Vagina (tissue), 2 donors: ENCODE data around the gene HAAO.

Experiments used
- CTCF ChIP-seq, 3 experiments: fragments of 450-650 bp in 2 of 3; fragments of 200-600 bp in 1 of 3; sonication (generic) in 1 of 3; IDR thresholded peaks; one replicate each; pipeline ENCODE4 v1.5.1; 2017 to 2019; ENCODE audit warnings: antibody characterized with exemption in 3 of 3, mild to moderate bottlenecking in 2 of 3, moderate library complexity in 2 of 3
- POLR2AphosphoS5 ChIP-seq, 2 donors: sonication (generic); formaldehyde crosslinking; IDR thresholded peaks; one replicate each; pipeline ENCODE4 v1.9.0; 2017; ENCODE audit warnings: antibody characterized with exemption in 2 of 2, mild to moderate bottlenecking in 2 of 2, low read depth in 1 of 2; ENCODE audit not compliant: insufficient read depth in 1 of 2

DNA sequence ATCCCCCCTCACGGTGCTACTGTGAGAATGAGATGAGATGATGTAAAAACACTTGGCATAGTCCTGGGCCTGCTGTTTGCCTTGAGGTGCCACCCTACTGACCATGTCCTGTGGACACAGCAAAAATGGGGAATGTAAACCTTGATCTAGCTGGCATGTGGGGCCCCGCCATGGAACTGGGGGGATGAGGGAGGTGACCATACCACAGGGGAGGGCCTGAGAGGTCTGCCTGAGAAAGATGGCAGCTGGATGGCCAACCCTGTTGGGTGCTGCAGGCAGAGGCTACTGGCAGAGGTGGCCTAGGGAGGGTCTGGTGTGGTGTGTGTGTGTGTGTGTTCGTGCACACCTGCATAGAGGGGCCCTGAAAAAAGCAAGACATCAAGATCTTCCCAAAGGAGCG is 777 bp downstream of the HAAO start:
- TF ChIP-seq CTCF (IDR thresholded peaks at IDR 0.05) (no peak), POLR2AphosphoS5 (IDR thresholded peaks at IDR 0.05; ENCODE audit: insufficient read depth in 1 of 2, low read depth in 1 of 2) (no peak)
